Aorta (tissue), 5 donors: ENCODE data around the gene NUBP1. TPM values are rescaled to one million over a fixed set of nuclear protein-coding genes. Genes with fewer than 3 reads are reported as not detected.
"Not testable (repeated sequence)": the region's sequence is repeated elsewhere in the genome, so short reads cannot be mapped to it uniquely, and the experiment has no call there.

Experiments
- ATAC-seq: fragments of 200-7000 bp; cut with Tn5 transposase; one replicate; pipeline ENCODE4 v1.9.1; 2022; ENCODE audit warnings: moderate library complexity; ENCODE audit not compliant: low FRiP score
- DNase-seq, 2 donors: peaks; one replicate each; pipeline ENCODE4 v3.0.0-alpha.2; 2020
- H3K27ac ChIP-seq, 2 donors: one replicate each; pipeline ENCODE4 v1.5.1; 2013; ENCODE audit warnings: low read length in 2 of 2, mild to moderate bottlenecking in 2 of 2, moderate library complexity in 2 of 2, control low read depth in 1 of 2, inconsistent platforms in 1 of 2, low read depth in 1 of 2
- H3K27me3 ChIP-seq, 2 donors: one replicate each; pipeline ENCODE4 v1.6.1; 2013; ENCODE audit warnings: control low read depth in 1 of 2, low read length in 1 of 2, mild to moderate bottlenecking in 1 of 2, moderate library complexity in 1 of 2; ENCODE audit not compliant: insufficient read depth in 2 of 2, control insufficient read depth in 1 of 2
- H3K36me3 ChIP-seq, 2 donors: one replicate each; pipeline ENCODE4 v1.6.1; 2013; ENCODE audit warnings: control low read depth in 1 of 2, low read length in 1 of 2, mild to moderate bottlenecking in 1 of 2; ENCODE audit not compliant: insufficient read depth in 2 of 2, control insufficient read depth in 1 of 2
- H3K4me1 ChIP-seq, 2 donors: one replicate each; pipeline ENCODE4 v1.6.1; 2013; ENCODE audit warnings: low read length in 2 of 2, control low read depth in 1 of 2, mild to moderate bottlenecking in 1 of 2, moderate library complexity in 1 of 2; ENCODE audit not compliant: insufficient read depth in 2 of 2, control insufficient read depth in 1 of 2
- H3K4me3 ChIP-seq, 2 donors: one replicate each; pipeline ENCODE4 v1.5.1; 2013; ENCODE audit warnings: low read length in 2 of 2, control low read depth in 1 of 2, mild to moderate bottlenecking in 1 of 2
- H3K9me3 ChIP-seq: one replicate; pipeline ENCODE4 v1.6.1; 2013; ENCODE audit warnings: mild to moderate bottlenecking, low read length; ENCODE audit not compliant: control insufficient read depth
- WGBS, 2 donors: extraction: QIAGEN DNeasy Blood & Tissue Kit; methylation state at CpG; one replicate each; pipeline ENCODE4 v1.1.7; 2013; 5-methylcytosine and 5-hydroxymethylcytosine counted together
- intact Hi-C, 2 donors: fragments of 100-400 bp; cut with DNase I; formaldehyde crosslinking; loops; one replicate each; pipeline versions ENCODE4 v1.14.2 to v1.15.0; 2022
- polyA plus RNA-seq, 2 donors: library from polyadenylated mRNA; stranded (reverse); fragments of 200-250 nt; gene quantifications; one replicate each; pipeline ENCODE4 v1.2.3, GENCODE V29; 2013
- total RNA-seq, 2 donors: library from RNA; stranded (reverse); fragmentation: NEBNext Ultra II Directional; extraction: Animal tissue kit (Norgen Biotek cat#: 25700); gene quantifications; one replicate each; pipeline ENCODE4 v1.2.1, GENCODE V29; 2021
- donor health status: healthy with polysubstance abuse.
- donor health status: Bipolar disorder and iron deficiency.
- donor health status: DM: no; HTN: no; CAD: no.
- donor health status: DM: no; HTN: no; CAD: no.
- donor health status: DM: yes; HTN: yes; CAD: no.

Gene NUBP1
- total and polyA plus RNA-seq, 4 donors: 29.6 to 37.2 (median 31.3) TPM

- Histone ChIP-seq H3K9me3 (peaks cover 2% of the 10 kb centered on the region), H3K4me1 (no peaks in the 10 kb centered on the region), H3K27ac (no peak overlapping the region), H3K36me3 (no peaks in the 10 kb centered on the region), H3K4me3 (no peak overlapping the region), H3K27me3 (no peaks in the 10 kb centered on the region)
- peak in 1 of 2 donors; percentile 71 for DNase-seq
- ATAC-seq: peak; percentile 52
- 76 to 77% methylated on average over 19 of the region's 19 CpGs for WGBS, 2 donors
- intact Hi-C loops: no loop called here
These were observed 14.3 kb upstream of the NUBP1 start for GRCh38 chr16:10729104-10730048.

- H3K36me3 ChIP-seq: no peaks in the 10 kb centered on the region
- DNase-seq (no peak), ATAC-seq (no peak)
- H3K4me1 ChIP-seq: no peaks in the 10 kb centered on the region
- peaks cover 2% of the 10 kb centered on the region for H3K9me3 ChIP-seq
- intact Hi-C loops: no loop called here
- 85 to 86% methylated on average over 7 of the region's 7 CpGs for WGBS, 2 donors
- H3K4me3 ChIP-seq: no peak overlapping the region
- H3K27me3 ChIP-seq: no peaks in the 10 kb centered on the region
- H3K27ac ChIP-seq: no peak overlapping the region
These were observed 11.9 kb upstream of the NUBP1 start for GRCh38 chr16:10731790-10732189.

GRCh38 chr16:10737068-10737625, 6.5 kb upstream of the NUBP1 start:
- Histone ChIP-seq H3K4me3 (no peak overlapping the region), H3K4me1 (peaks cover 0 to 3% of the 10 kb centered on the region in 2 donors), H3K27ac (peak overlapping the region; percentile 85 to 97), H3K36me3 (no peaks in the 10 kb centered on the region), H3K27me3 (no peaks in the 10 kb centered on the region), H3K9me3 (peaks cover 2% of the 10 kb centered on the region)
- peak; percentile 89 for ATAC-seq
- no peak for DNase-seq
- intact Hi-C loops: loop anchor here (2.0 to 5.0 kb wide), 3 partner anchors 222 to 485 kb away; no protein-coding TSS in a partner anchor
- 21 to 22% methylated on average over 12 of the region's 12 CpGs for WGBS, 2 donors

- no peaks in the 10 kb centered on the region for H3K36me3 ChIP-seq
- DNase-seq (peak; percentile 83 to 88), ATAC-seq (peak; percentile 84)
- H3K4me3 ChIP-seq: no peak overlapping the region
- peak overlapping the region; percentile 93 to 99 for H3K27ac ChIP-seq
- H3K4me1 ChIP-seq: peaks cover 0 to 3% of the 10 kb centered on the region in 2 donors
- 20 to 21% methylated on average over 12 of the region's 12 CpGs for WGBS, 2 donors
- intact Hi-C loops: loop anchor here in 1 of 2 donors (2.0 to 5.0 kb wide), 3 partner anchors 158 to 486 kb away; partner anchors contain the start of gene EMP2
- no peaks in the 10 kb centered on the region for H3K27me3 ChIP-seq
- no peaks in the 10 kb centered on the region for H3K9me3 ChIP-seq
These were observed 5.2 kb upstream of the NUBP1 start for GRCh38 chr16:10738231-10739077.

GRCh38 chr16:10740000-10740844, 3.4 kb upstream of the NUBP1 start:
- Histone ChIP-seq H3K4me3 (no peak overlapping the region), H3K36me3 (no peaks in the 10 kb centered on the region), H3K9me3 (no peaks in the 10 kb centered on the region), H3K4me1 (peaks cover 0 to 3% of the 10 kb centered on the region in 2 donors), H3K27me3 (no peaks in the 10 kb centered on the region), H3K27ac (peak overlapping the region in 1 of 2 donors; percentile 28)
- intact Hi-C loops: loop anchor here (2.0 to 5.0 kb wide), 4 partner anchors 159 to 488 kb away; partner anchors contain the start of gene EMP2 (in 1 of the 2)
- ATAC-seq: no peak
- 90 to 94% methylated on average over 10 of the region's 10 CpGs for WGBS, 2 donors
- DNase-seq: no peak

GRCh38 chr16:10740845-10741208, 2.8 kb upstream of the NUBP1 start:
- ATAC-seq: no peak
- intact Hi-C loops: loop anchor here in 1 of 2 donors (5.0 kb wide), 1 partner anchor 181 kb away; no protein-coding TSS in a partner anchor

GRCh38 chr16:10741249-10741648, 2.4 kb upstream of the NUBP1 start:
- DNase-seq, H3K27me3 ChIP-seq, H3K4me1 ChIP-seq, ATAC-seq, H3K27ac ChIP-seq, H3K9me3 ChIP-seq, H3K4me3 ChIP-seq, H3K36me3 ChIP-seq: not testable (repeated sequence)
- WGBS, 2 donors: 97 to 98% methylated on average over 8 to 10 of the region's 10 CpGs
- intact Hi-C loops: loop anchor here in 1 of 2 donors (5.0 kb wide), 1 partner anchor 181 kb away; no protein-coding TSS in a partner anchor

More at GRCh38 chr16:10740845-10741208, 2.8 kb upstream of the NUBP1 start:
- 90 to 92% methylated on average over 2 of the region's 2 CpGs for WGBS, 2 donors
- Histone ChIP-seq H3K27me3 (no peaks in the 10 kb centered on the region), H3K27ac (peak overlapping the region in 1 of 2 donors; percentile 2), H3K4me1 (peaks cover 0 to 5% of the 10 kb centered on the region in 2 donors), H3K4me3 (no peak overlapping the region), H3K36me3 (no peaks in the 10 kb centered on the region), H3K9me3 (no peaks in the 10 kb centered on the region)
- no peak for DNase-seq
